Cardiac muscle cell (in vitro differentiated cells and primary cell): ENCODE data around the gene ZC3H10. TPM values are rescaled to one million over a fixed set of nuclear protein-coding genes. Genes with fewer than 3 reads are reported as not detected.

ENCODE experiments used
- DNase-seq, 2 donors: peaks; one replicate each; pipeline versions ENCODE4 v3.0.0 to v3.0.0-alpha.2; 2010 to 2017; ENCODE audit warnings: low read depth in 1 of 2, low spot score in 1 of 2
- H3K27ac ChIP-seq: fragments of 200-600 bp; sonication (generic); 2 replicates; pipeline ENCODE4 v1.5.1; 2016
- H3K27me3 ChIP-seq: fragments of 200-600 bp; sonication (generic); 2 replicates; pipeline ENCODE4 v1.6.0; 2016; ENCODE audit warnings: control low read depth
- H3K36me3 ChIP-seq: fragments of 200-600 bp; sonication (generic); 2 replicates; pipeline ENCODE4 v1.5.1; 2016; ENCODE audit warnings: control low read depth
- H3K4me1 ChIP-seq: fragments of 200-600 bp; sonication (generic); 2 replicates; pipeline ENCODE4 v1.8.1; 2017; ENCODE audit warnings: low read depth, mild to moderate bottlenecking, mixed run types
- H3K4me3 ChIP-seq: fragments of 200-600 bp; sonication (generic); 2 replicates; pipeline ENCODE4 v1.5.1; 2016; ENCODE audit warnings: mild to moderate bottlenecking
- H3K9me3 ChIP-seq: fragments of 200-600 bp; sonication (generic); 2 replicates; pipeline ENCODE4 v1.5.1; 2017; ENCODE audit warnings: low read depth, mild to moderate bottlenecking, control low read depth
- CTCF ChIP-seq: IDR thresholded peaks from 2 replicates; pipeline ENCODE4 v1.5.1; 2012; ENCODE audit warnings: low read depth, mild to moderate bottlenecking, low read length
- polyA plus RNA-seq: library from polyadenylated mRNA; unstranded; fragments of >200 nt; fragmentation: Nextera tagmentation; extraction: Ambion mirVana; gene quantifications from 2 replicates; pipeline ENCODE4 v1.2.1, GENCODE V29; 2016
- total RNA-seq: library from RNA; depleted of rRNA; stranded (reverse); fragments of >200 nt; gene quantifications from 2 replicates; pipeline ENCODE4 v1.2.3, GENCODE V29; 2016

The ZC3H10 gene
- total and polyA plus RNA-seq, 2 experiments from 2014 or later: 7.2 to 7.5 TPM

GRCh38 chr12:56097738-56098137, 20.3 kb upstream of the ZC3H10 start:
- Histone ChIP-seq H3K36me3 (peaks cover 3% of the 10 kb centered on the region), H3K4me1 (no peaks in the 10 kb centered on the region)

GRCh38 chr12:56098592-56098991, 19.5 kb upstream of the ZC3H10 start:
- H3K4me1 ChIP-seq: no peaks in the 10 kb centered on the region
- DNase-seq: no peak
- no peaks in the 10 kb centered on the region for H3K36me3 ChIP-seq
- TF ChIP-seq CTCF: no peak
- no peaks in the 10 kb centered on the region for H3K9me3 ChIP-seq
- H3K27me3 ChIP-seq: no peaks in the 10 kb centered on the region
- H3K27ac ChIP-seq: no peak overlapping the region
- H3K4me3 ChIP-seq: no peak overlapping the region

More at GRCh38 chr12:56097738-56098137, 20.3 kb upstream of the ZC3H10 start:
- Histone ChIP-seq H3K27me3 (no peaks in the 10 kb centered on the region), H3K27ac (no peak overlapping the region), H3K4me3 (no peak overlapping the region), H3K9me3 (no peaks in the 10 kb centered on the region)
- no peak for DNase-seq
- TF ChIP-seq CTCF: no peak

- Histone ChIP-seq H3K27ac (no peak overlapping the region), H3K4me3 (no peak overlapping the region), H3K9me3 (no peaks in the 10 kb centered on the region), H3K36me3 (no peaks in the 10 kb centered on the region), H3K27me3 (no peaks in the 10 kb centered on the region), H3K4me1 (no peaks in the 10 kb centered on the region)
- TF ChIP-seq CTCF: no peak
- no peak for DNase-seq
Observed at GRCh38 chr12:56099787-56100186, 18.3 kb upstream of the ZC3H10 start.

- Histone ChIP-seq H3K27ac (no peak overlapping the region), H3K27me3 (no peaks in the 10 kb centered on the region), H3K9me3 (no peaks in the 10 kb centered on the region), H3K4me1 (peaks cover 9% of the 10 kb centered on the region), H3K36me3 (no peaks in the 10 kb centered on the region), H3K4me3 (no peak overlapping the region)
- no peak for DNase-seq
- no peak for TF ChIP-seq CTCF
Observed at GRCh38 chr12:56101045-56101444, 17.0 kb upstream of the ZC3H10 start.

- Histone ChIP-seq H3K9me3 (no peaks in the 10 kb centered on the region), H3K36me3 (peaks cover 9% of the 10 kb centered on the region), H3K27ac (no peak overlapping the region), H3K4me1 (peaks cover 10% of the 10 kb centered on the region), H3K4me3 (no peak overlapping the region), H3K27me3 (no peaks in the 10 kb centered on the region)
- no peak for TF ChIP-seq CTCF
- DNase-seq: no peak
Observed at GRCh38 chr12:56102683-56103065, 15.4 kb upstream of the ZC3H10 start.
